ENCODE measurements around the gene ZNF669. TPM values are rescaled to one million over a fixed set of nuclear protein-coding genes. Genes with fewer than 3 reads are reported as not detected.
A peak's percentile ranks its signal among the peaks of the same experiment; 100 is the strongest.

The ZNF669 gene
- polyA plus RNA-seq, 4 donors = 3.6 to 6.8 (median 5.2) TPM

DNA sequence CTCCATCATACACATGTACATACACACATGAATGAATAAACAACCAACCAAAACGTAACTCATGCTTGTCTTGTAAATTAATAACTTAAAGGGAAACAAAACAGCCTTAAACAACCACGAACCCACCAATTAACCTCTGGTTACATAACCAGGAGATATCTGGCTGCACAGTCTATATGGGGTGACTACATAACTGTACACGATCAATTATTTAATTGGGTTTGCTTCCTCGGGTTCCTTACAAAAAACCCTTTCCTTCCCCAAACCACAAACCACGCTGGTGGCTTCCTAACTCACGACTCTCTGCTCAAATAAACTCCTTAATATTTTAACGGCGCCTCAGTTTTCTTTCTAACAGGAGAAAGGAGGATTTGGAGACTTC is 26.3 kb downstream of the ZNF669 start:
- Histone ChIP-seq H3K4me3 (ENCODE audit: low read depth in 1 of 3, low read length in 3 of 3) (peak overlapping the region; percentile 81 to 91 (median 83)), H3K27ac (ENCODE audit: low read depth in 1 of 3, low read length in 2 of 3) (peak overlapping the region in 1 of 3 donors; percentile 85), H3K4me1 (ENCODE audit: control insufficient read depth in 3 of 3, insufficient read depth in 2 of 3, low read depth in 1 of 3, low read length in 2 of 3) (peaks cover 0 to 3% (median 0%) of the 10 kb centered on the region in 3 donors), H3K27me3 (ENCODE audit: control insufficient read depth in 3 of 3, insufficient read depth in 3 of 3, low read length in 3 of 3) (no peaks in the 10 kb centered on the region), H3K36me3 (ENCODE audit: control insufficient read depth in 3 of 3, insufficient read depth in 2 of 3, low read depth in 1 of 3, low read length in 3 of 3) (no peaks in the 10 kb centered on the region), H3K9me3 (ENCODE audit: control insufficient read depth in 2 of 2, insufficient read depth in 1 of 2, low read depth in 1 of 2, low read length in 1 of 2) (peaks cover 0 to 18% of the 10 kb centered on the region in 2 donors)
- FAIRE-seq (no peak), DNase-seq (peak; percentile 26 to 48)
- 0 to 1% (median 0%) methylated on average over 8 of the region's 8 CpGs for WGBS, 3 donors

- 75 to 85% (median 76%) methylated on average over 3 of the region's 3 CpGs for WGBS, 3 donors
- no peaks in the 10 kb centered on the region for H3K27me3 ChIP-seq (ENCODE audit: control insufficient read depth in 3 of 3, insufficient read depth in 3 of 3, low read length in 3 of 3)
- H3K4me3 ChIP-seq (ENCODE audit: low read depth in 1 of 3, low read length in 3 of 3) = no peak overlapping the region
- H3K4me1 ChIP-seq (ENCODE audit: control insufficient read depth in 3 of 3, insufficient read depth in 2 of 3, low read depth in 1 of 3, low read length in 2 of 3) = peaks cover 0 to 3% (median 0%) of the 10 kb centered on the region in 3 donors
- no peaks in the 10 kb centered on the region for H3K36me3 ChIP-seq (ENCODE audit: control insufficient read depth in 3 of 3, insufficient read depth in 2 of 3, low read depth in 1 of 3, low read length in 3 of 3)
- no peak for FAIRE-seq
- DNase-seq = no peak
- H3K27ac ChIP-seq (ENCODE audit: low read depth in 1 of 3, low read length in 2 of 3) = no peak overlapping the region
- peaks cover 0 to 21% of the 10 kb centered on the region in 2 donors for H3K9me3 ChIP-seq (ENCODE audit: control insufficient read depth in 2 of 2, insufficient read depth in 1 of 2, low read depth in 1 of 2, low read length in 1 of 2)
Measured at GRCh38 chr1:247077213-247077612, 26.9 kb downstream of the ZNF669 start.

DNA sequence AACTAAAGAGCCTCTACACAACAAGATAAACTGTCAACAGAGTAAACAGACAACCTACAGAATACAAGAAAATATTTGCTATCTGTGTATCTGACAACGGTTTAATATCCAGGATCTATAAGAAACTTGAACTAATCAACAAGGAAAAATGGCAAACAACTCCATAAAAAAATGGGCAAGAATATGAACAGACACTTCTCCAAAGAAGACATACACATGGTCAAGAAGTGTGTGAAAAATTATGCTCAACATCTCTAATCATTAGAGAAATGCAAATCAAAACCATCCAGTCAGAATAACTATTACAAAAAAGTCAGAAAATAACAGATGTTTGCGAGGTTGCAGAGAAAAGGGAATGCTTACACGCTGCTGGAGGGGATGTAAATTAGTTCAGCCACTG is 33.5 kb downstream of the ZNF669 start:
- DNase-seq (no peak), FAIRE-seq (no peak)
- no peaks in the 10 kb centered on the region for H3K4me1 ChIP-seq (ENCODE audit: control insufficient read depth in 3 of 3, insufficient read depth in 2 of 3, low read depth in 1 of 3, low read length in 2 of 3)
- no peak overlapping the region for H3K4me3 ChIP-seq (ENCODE audit: low read depth in 1 of 3, low read length in 3 of 3)
- no peaks in the 10 kb centered on the region for H3K27me3 ChIP-seq (ENCODE audit: control insufficient read depth in 3 of 3, insufficient read depth in 3 of 3, low read length in 3 of 3)
- H3K36me3 ChIP-seq (ENCODE audit: control insufficient read depth in 3 of 3, insufficient read depth in 2 of 3, low read depth in 1 of 3, low read length in 3 of 3) = no peaks in the 10 kb centered on the region
- H3K9me3 ChIP-seq (ENCODE audit: control insufficient read depth in 2 of 2, insufficient read depth in 1 of 2, low read depth in 1 of 2, low read length in 1 of 2) = peaks cover 3 to 44% of the 10 kb centered on the region in 2 donors
- 81 to 96% (median 83%) methylated on average over 3 of the region's 3 CpGs for WGBS, 3 donors
- no peak overlapping the region for H3K27ac ChIP-seq (ENCODE audit: low read depth in 1 of 3, low read length in 2 of 3)

GRCh38 chr1:247064304-247064703 is 39.9 kb downstream of the ZNF669 start:
- 90 to 100% (median 91%) methylated on average over 3 of the region's 3 CpGs for WGBS, 3 donors
- no peaks in the 10 kb centered on the region for H3K4me1 ChIP-seq (ENCODE audit: control insufficient read depth in 3 of 3, insufficient read depth in 2 of 3, low read depth in 1 of 3, low read length in 2 of 3)
- H3K36me3 ChIP-seq (ENCODE audit: control insufficient read depth in 3 of 3, insufficient read depth in 2 of 3, low read depth in 1 of 3, low read length in 3 of 3) = peaks cover 0 to 4% (median 1%) of the 10 kb centered on the region in 3 donors
- H3K27me3 ChIP-seq (ENCODE audit: control insufficient read depth in 3 of 3, insufficient read depth in 3 of 3, low read length in 3 of 3) = no peaks in the 10 kb centered on the region
- peaks cover 3 to 45% of the 10 kb centered on the region in 2 donors for H3K9me3 ChIP-seq (ENCODE audit: control insufficient read depth in 2 of 2, insufficient read depth in 1 of 2, low read depth in 1 of 2, low read length in 1 of 2)
- FAIRE-seq (no peak), DNase-seq (no peak)
- no peak overlapping the region for H3K27ac ChIP-seq (ENCODE audit: low read depth in 1 of 3, low read length in 2 of 3)
- H3K4me3 ChIP-seq (ENCODE audit: low read depth in 1 of 3, low read length in 3 of 3) = no peak overlapping the region

DNA sequence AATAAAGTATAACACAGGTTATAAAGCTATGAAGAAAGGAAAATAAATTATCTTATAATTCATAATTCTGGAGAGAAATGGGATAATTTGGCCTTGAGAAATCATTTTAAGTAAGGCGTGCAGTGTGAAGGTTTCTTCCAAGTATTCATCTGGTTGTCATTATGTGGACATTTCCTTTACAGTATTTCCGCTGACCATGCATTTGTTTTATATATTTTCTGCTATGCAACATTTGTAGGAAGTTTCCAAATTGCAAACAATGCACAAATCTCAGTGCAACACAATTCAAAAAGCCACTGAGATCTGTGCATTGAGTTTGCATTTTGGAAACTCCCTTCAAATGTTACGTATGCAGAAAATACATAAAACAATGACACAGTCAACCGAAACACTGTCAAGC is 43.4 kb downstream of the ZNF669 start:
- no peaks in the 10 kb centered on the region for H3K4me1 ChIP-seq (ENCODE audit: control insufficient read depth in 3 of 3, insufficient read depth in 2 of 3, low read depth in 1 of 3, low read length in 2 of 3)
- H3K27me3 ChIP-seq (ENCODE audit: control insufficient read depth in 3 of 3, insufficient read depth in 3 of 3, low read length in 3 of 3) = no peaks in the 10 kb centered on the region
- H3K36me3 ChIP-seq (ENCODE audit: control insufficient read depth in 3 of 3, insufficient read depth in 2 of 3, low read depth in 1 of 3, low read length in 3 of 3) = peaks cover 0 to 4% (median 1%) of the 10 kb centered on the region in 3 donors
- 93 to 99% (median 96%) methylated on average over 4 of the region's 4 CpGs for WGBS, 3 donors
- DNase-seq (no peak), FAIRE-seq (no peak)
- no peak overlapping the region for H3K4me3 ChIP-seq (ENCODE audit: low read depth in 1 of 3, low read length in 3 of 3)
- H3K9me3 ChIP-seq (ENCODE audit: control insufficient read depth in 2 of 2, insufficient read depth in 1 of 2, low read depth in 1 of 2, low read length in 1 of 2) = peaks cover 0 to 29% of the 10 kb centered on the region in 2 donors
- no peak overlapping the region for H3K27ac ChIP-seq (ENCODE audit: low read depth in 1 of 3, low read length in 2 of 3)

DNA sequence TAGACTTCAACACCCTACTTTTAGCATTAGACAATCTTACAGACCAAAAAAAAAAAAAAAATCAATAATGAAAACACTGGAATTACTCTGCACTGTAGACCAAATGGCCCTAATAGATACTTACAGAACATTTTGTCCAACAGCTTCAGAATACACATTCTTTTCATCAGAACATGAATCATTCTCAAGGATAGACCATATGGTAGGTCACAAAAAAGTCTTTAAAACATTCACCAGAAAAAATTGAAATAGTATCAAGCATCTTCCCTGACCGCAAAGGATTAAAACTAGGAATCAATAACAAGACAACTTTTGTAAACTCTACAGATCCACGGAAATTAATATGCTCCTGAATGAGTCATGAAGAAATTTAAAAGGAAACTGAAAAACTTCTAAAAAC is 48.1 kb downstream of the ZNF669 start:
- H3K36me3 ChIP-seq (ENCODE audit: control insufficient read depth in 3 of 3, insufficient read depth in 2 of 3, low read depth in 1 of 3, low read length in 3 of 3) = no peaks in the 10 kb centered on the region
- H3K4me3 ChIP-seq (ENCODE audit: low read depth in 1 of 3, low read length in 3 of 3) = no peak overlapping the region
- no peak for DNase-seq
- H3K4me1 ChIP-seq (ENCODE audit: control insufficient read depth in 3 of 3, insufficient read depth in 2 of 3, low read depth in 1 of 3, low read length in 2 of 3) = no peaks in the 10 kb centered on the region
- no peak overlapping the region for H3K27ac ChIP-seq (ENCODE audit: low read depth in 1 of 3, low read length in 2 of 3)
- H3K9me3 ChIP-seq (ENCODE audit: control insufficient read depth in 2 of 2, insufficient read depth in 1 of 2, low read depth in 1 of 2, low read length in 1 of 2) = peaks cover 1 to 41% of the 10 kb centered on the region in 2 donors
- H3K27me3 ChIP-seq (ENCODE audit: control insufficient read depth in 3 of 3, insufficient read depth in 3 of 3, low read length in 3 of 3) = no peaks in the 10 kb centered on the region
- WGBS, 3 donors = 94 to 100% (median 97%) methylated on average over 2 of the region's 2 CpGs
- FAIRE-seq = no peak

DNA sequence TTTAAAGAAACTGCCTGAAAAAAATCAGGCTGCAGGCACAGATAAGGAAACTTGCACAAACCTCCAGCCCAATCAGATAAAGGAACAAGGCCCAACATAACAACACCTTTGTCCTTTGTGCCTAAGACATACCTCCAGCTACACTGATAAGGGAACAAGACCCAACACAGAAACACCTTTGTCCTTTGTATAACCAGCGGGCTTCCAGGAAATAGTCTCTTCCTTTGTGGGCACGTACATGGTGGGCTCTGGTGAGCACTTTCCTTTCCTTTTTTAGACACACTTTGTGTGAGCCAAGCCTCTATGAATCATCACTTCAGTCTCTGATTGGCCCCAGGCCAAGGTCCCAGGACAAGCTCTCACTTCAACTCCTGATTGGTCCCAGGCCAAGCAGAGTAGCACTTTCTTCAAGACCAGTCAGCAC is 49.2 kb downstream of the ZNF669 start:
- Histone ChIP-seq H3K4me3 (ENCODE audit: low read depth in 1 of 3, low read length in 3 of 3) (no peak overlapping the region), H3K27me3 (ENCODE audit: control insufficient read depth in 3 of 3, insufficient read depth in 3 of 3, low read length in 3 of 3) (no peaks in the 10 kb centered on the region), H3K36me3 (ENCODE audit: control insufficient read depth in 3 of 3, insufficient read depth in 2 of 3, low read depth in 1 of 3, low read length in 3 of 3) (no peaks in the 10 kb centered on the region), H3K4me1 (ENCODE audit: control insufficient read depth in 3 of 3, insufficient read depth in 2 of 3, low read depth in 1 of 3, low read length in 2 of 3) (no peaks in the 10 kb centered on the region), H3K9me3 (ENCODE audit: control insufficient read depth in 2 of 2, insufficient read depth in 1 of 2, low read depth in 1 of 2, low read length in 1 of 2) (peaks cover 1 to 50% of the 10 kb centered on the region in 2 donors), H3K27ac (ENCODE audit: low read depth in 1 of 3, low read length in 2 of 3) (no peak overlapping the region)
- DNase-seq (peak in 1 of 2 donors; percentile 52), FAIRE-seq (no peak)
- WGBS, 3 donors = 29 to 37% (median 35%) methylated on average over 2 of the region's 2 CpGs

Other genes with a start within 250 kb of the ZNF669 start
- 10 to 100 TPM in 1 of 4 donors, 1 to 10 TPM in 3; 6.2 to 20.0 (median 8.5) TPM for gene AHCTF1, start 172.4 kb downstream of the ZNF669 start, polyA plus RNA-seq
- gene ZNF695, start 96.3 kb downstream of the ZNF669 start, polyA plus RNA-seq = 1 to 10 TPM in 3 of 4 donors, not detected in 1; 1.1 to 2.2 (median 1.3) TPM
- gene ZNF670, start 25.5 kb downstream of the ZNF669 start, polyA plus RNA-seq = 1 to 10 TPM in 3 of 4 donors, under 1 TPM in 1; 0.81 to 2.8 (median 2.3) TPM
- gene ZNF124, start 67.7 kb upstream of the ZNF669 start, polyA plus RNA-seq = 10 to 100 TPM in 1 of 4 donors, 1 to 10 TPM in 3; 3.2 to 13.6 (median 4.6) TPM
- not detected for gene VN1R5, start 151.7 kb upstream of the ZNF669 start, polyA plus RNA-seq
- 10 to 100 TPM in 1 of 4 donors, 1 to 10 TPM in 3; 1.6 to 16.1 (median 5.2) TPM for gene ZNF496, start 227.5 kb upstream of the ZNF669 start, polyA plus RNA-seq